HepG2 (cell line): ENCODE results near the gene FAM89B. TPM values are rescaled to one million over a fixed set of nuclear protein-coding genes. Genes with fewer than 3 reads are reported as not detected.

Experiments used
- ADNP ChIP-seq: sonication (generic); formaldehyde crosslinking; IDR thresholded peaks from 2 replicates; pipeline ENCODE4 v1.4.0; 2020; ENCODE audit warnings: missing genetic modification reagents
- FOSL2 ChIP-seq: sonication (generic); formaldehyde crosslinking; IDR thresholded peaks from 2 replicates; pipeline ENCODE4 v1.4.0; 2020; ENCODE audit warnings: missing genetic modification reagents
- GATA4 ChIP-seq: sonication (generic); IDR thresholded peaks from 2 replicates; pipeline ENCODE4 v1.6.1; 2016; ENCODE audit warnings: antibody characterized with exemption, low read depth, borderline replicate concordance
- GATAD1 ChIP-seq: IDR thresholded peaks from 2 replicates; pipeline ENCODE4 v1.6.1; 2016; ENCODE audit warnings: missing genetic modification reagents, missing compliant biosample characterization
- HDAC2 ChIP-seq: sonication (generic); formaldehyde crosslinking; IDR thresholded peaks from 2 replicates; pipeline ENCODE4 v1.4.0; 2020; ENCODE audit warnings: missing genetic modification reagents
- HMG20A ChIP-seq: IDR thresholded peaks from 2 replicates; pipeline ENCODE4 v1.6.1; 2016; ENCODE audit warnings: borderline replicate concordance
- IRX3 ChIP-seq: sonication (generic); formaldehyde crosslinking; IDR thresholded peaks from 2 replicates; pipeline ENCODE4 v1.8.1; 2023; ENCODE audit warnings: mild to moderate bottlenecking, low read depth, missing genetic modification reagents, borderline replicate concordance
- KLF13 ChIP-seq: sonication (generic); formaldehyde crosslinking; IDR thresholded peaks from 2 replicates; pipeline ENCODE4 v1.4.0; 2020; ENCODE audit warnings: mild to moderate bottlenecking, missing genetic modification reagents
- MLLT10 ChIP-seq: sonication (generic); formaldehyde crosslinking; IDR thresholded peaks from 2 replicates; pipeline ENCODE4 v1.4.0; 2020; ENCODE audit warnings: missing genetic modification reagents
- TOPORS ChIP-seq: sonication (generic); formaldehyde crosslinking; IDR thresholded peaks from 2 replicates; pipeline ENCODE4 v1.8.0; 2023; ENCODE audit warnings: mild to moderate bottlenecking, missing genetic modification reagents
- ZMYM2 ChIP-seq: sonication (generic); formaldehyde crosslinking; IDR thresholded peaks from 2 replicates; pipeline ENCODE4 v1.8.0; 2022; ENCODE audit warnings: mild to moderate bottlenecking, missing genetic modification reagents
- ZNF160 ChIP-seq: sonication (generic); formaldehyde crosslinking; IDR thresholded peaks from 2 replicates; pipeline ENCODE4 v1.8.0; 2022; ENCODE audit warnings: mild to moderate bottlenecking, inconsistent platforms, missing genetic modification reagents
- ZNF383 ChIP-seq: sonication (generic); formaldehyde crosslinking; IDR thresholded peaks from 2 replicates; pipeline ENCODE4 v1.4.0; 2020; ENCODE audit warnings: missing genetic modification reagents, mild to moderate bottlenecking, borderline replicate concordance
- ZNF777 ChIP-seq: sonication (generic); formaldehyde crosslinking; IDR thresholded peaks from 2 replicates; pipeline ENCODE4 v1.4.0; 2020; ENCODE audit warnings: missing genetic modification reagents
- polyA plus RNA-seq, 8 experiments: library from polyadenylated mRNA; depleted of rRNA in 3 of 8; stranded (reverse) in 7 of 8; unstranded in 1 of 8; fragments of >200 nt; fragmentation: Illumina TruSeq in 4 of 8; extraction: Trizol in 4 of 8; gene quantifications; 2 replicates each; pipeline versions ENCODE4 v1.2.1 to v1.2.3, GENCODE V29; 2011 to 2016; ENCODE audit warnings: low read depth in 4 of 8, missing spikeins in 1 of 8, mixed read lengths in 1 of 8; ENCODE audit not compliant: insufficient read depth in 1 of 8
- total RNA-seq, 5 experiments: library from RNA; depleted of rRNA; stranded (reverse); fragments of >200 nt; fragmentation: Illumina TruSeq; extraction: Trizol; gene quantifications; 2 replicates each; pipeline ENCODE4 v1.2.3, GENCODE V29; 2016; ENCODE audit warnings: low read depth in 1 of 5
- TF ChIP-seq, protein P1 (sequence below): sonication (generic); formaldehyde crosslinking; IDR thresholded peaks from 2 replicates; pipeline ENCODE4 v1.8.0; 2022; ENCODE audit warnings: mild to moderate bottlenecking, missing genetic modification reagents; ENCODE audit not compliant: insufficient replicate concordance
- TF ChIP-seq, protein P2 (sequence below): sonication (generic); formaldehyde crosslinking; IDR thresholded peaks from 2 replicates; pipeline ENCODE4 v1.9.0; 2021; ENCODE audit warnings: mild to moderate bottlenecking, missing genetic modification reagents
- TF ChIP-seq, protein P3 (sequence below): IDR thresholded peaks from 2 replicates; pipeline ENCODE4 v1.6.1; 2016; ENCODE audit warnings: low read depth, control low read depth
- TF ChIP-seq, protein P4 (sequence below): sonication (generic); formaldehyde crosslinking; IDR thresholded peaks from 2 replicates; pipeline ENCODE4 v1.4.0; 2020; ENCODE audit warnings: low read depth, missing genetic modification reagents

FAM89B gene
- total and polyA plus RNA-seq, 2 of the 13 experiments (the other 11 are each of a cell fraction or from before 2014, with no cell fraction given): 5.7 to 8.0 TPM

DNA sequence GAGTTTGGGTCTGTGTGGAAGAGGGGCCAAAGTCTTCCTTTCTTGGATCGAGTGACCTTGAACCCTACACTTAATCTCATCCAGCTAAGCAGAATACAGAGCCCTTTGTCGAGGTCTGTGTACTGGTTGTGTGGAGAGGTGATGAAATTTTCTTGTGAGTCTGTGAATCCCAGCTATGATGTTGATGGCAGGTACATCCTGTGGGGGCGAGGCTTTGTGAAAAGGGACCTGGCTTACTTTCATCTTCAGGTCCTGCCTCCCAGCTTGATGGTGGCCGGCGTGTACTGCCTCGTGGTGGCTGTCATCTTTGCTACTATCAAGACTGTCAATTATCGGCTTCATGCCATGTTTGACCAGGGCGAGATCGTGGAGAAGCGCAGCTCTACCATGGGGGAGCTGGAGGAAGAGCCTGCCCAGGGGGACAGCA lies 44.2 kb downstream of the FAM89B start (continued):
- TF ChIP-seq, protein P1, sequence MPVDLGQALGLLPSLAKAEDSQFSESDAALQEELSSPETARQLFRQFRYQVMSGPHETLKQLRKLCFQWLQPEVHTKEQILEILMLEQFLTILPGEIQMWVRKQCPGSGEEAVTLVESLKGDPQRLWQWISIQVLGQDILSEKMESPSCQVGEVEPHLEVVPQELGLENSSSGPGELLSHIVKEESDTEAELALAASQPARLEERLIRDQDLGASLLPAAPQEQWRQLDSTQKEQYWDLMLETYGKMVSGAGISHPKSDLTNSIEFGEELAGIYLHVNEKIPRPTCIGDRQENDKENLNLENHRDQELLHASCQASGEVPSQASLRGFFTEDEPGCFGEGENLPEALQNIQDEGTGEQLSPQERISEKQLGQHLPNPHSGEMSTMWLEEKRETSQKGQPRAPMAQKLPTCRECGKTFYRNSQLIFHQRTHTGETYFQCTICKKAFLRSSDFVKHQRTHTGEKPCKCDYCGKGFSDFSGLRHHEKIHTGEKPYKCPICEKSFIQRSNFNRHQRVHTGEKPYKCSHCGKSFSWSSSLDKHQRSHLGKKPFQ: no peak
- no peak for TF ChIP-seq ZNF777
- no peak for TF ChIP-seq GATA4
- 0 out of 2 replicates have a peak, but pooled peaks have one; percentile 52 for TF ChIP-seq TOPORS
- 0 out of 2 replicates have a peak, but pooled peaks have one; percentile 14 for TF ChIP-seq HDAC2 (CRISPR knock-in tag)
- no peak for TF ChIP-seq ZMYM2 (CRISPR knock-in tag)
- TF ChIP-seq, protein P2, sequence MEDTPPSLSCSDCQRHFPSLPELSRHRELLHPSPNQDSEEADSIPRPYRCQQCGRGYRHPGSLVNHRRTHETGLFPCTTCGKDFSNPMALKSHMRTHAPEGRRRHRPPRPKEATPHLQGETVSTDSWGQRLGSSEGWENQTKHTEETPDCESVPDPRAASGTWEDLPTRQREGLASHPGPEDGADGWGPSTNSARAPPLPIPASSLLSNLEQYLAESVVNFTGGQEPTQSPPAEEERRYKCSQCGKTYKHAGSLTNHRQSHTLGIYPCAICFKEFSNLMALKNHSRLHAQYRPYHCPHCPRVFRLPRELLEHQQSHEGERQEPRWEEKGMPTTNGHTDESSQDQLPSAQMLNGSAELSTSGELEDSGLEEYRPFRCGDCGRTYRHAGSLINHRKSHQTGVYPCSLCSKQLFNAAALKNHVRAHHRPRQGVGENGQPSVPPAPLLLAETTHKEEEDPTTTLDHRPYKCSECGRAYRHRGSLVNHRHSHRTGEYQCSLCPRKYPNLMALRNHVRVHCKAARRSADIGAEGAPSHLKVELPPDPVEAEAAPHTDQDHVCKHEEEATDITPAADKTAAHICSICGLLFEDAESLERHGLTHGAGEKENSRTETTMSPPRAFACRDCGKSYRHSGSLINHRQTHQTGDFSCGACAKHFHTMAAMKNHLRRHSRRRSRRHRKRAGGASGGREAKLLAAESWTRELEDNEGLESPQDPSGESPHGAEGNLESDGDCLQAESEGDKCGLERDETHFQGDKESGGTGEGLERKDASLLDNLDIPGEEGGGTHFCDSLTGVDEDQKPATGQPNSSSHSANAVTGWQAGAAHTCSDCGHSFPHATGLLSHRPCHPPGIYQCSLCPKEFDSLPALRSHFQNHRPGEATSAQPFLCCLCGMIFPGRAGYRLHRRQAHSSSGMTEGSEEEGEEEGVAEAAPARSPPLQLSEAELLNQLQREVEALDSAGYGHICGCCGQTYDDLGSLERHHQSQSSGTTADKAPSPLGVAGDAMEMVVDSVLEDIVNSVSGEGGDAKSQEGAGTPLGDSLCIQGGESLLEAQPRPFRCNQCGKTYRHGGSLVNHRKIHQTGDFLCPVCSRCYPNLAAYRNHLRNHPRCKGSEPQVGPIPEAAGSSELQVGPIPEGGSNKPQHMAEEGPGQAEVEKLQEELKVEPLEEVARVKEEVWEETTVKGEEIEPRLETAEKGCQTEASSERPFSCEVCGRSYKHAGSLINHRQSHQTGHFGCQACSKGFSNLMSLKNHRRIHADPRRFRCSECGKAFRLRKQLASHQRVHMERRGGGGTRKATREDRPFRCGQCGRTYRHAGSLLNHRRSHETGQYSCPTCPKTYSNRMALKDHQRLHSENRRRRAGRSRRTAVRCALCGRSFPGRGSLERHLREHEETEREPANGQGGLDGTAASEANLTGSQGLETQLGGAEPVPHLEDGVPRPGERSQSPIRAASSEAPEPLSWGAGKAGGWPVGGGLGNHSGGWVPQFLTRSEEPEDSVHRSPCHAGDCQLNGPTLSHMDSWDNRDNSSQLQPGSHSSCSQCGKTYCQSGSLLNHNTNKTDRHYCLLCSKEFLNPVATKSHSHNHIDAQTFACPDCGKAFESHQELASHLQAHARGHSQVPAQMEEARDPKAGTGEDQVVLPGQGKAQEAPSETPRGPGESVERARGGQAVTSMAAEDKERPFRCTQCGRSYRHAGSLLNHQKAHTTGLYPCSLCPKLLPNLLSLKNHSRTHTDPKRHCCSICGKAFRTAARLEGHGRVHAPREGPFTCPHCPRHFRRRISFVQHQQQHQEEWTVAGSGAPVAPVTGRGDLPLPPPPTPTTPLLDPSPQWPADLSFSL (CRISPR knock-in tag): no peak
- no peak for TF ChIP-seq ZNF160 (CRISPR knock-in tag)
- TF ChIP-seq FOSL2: 0 out of 2 replicates have a peak, but pooled peaks have one; percentile 29
- TF ChIP-seq GATAD1 (CRISPR knock-in tag): no peak; the same call in none of the 2 replicates
- TF ChIP-seq ADNP: no peak
- TF ChIP-seq, protein P3, sequence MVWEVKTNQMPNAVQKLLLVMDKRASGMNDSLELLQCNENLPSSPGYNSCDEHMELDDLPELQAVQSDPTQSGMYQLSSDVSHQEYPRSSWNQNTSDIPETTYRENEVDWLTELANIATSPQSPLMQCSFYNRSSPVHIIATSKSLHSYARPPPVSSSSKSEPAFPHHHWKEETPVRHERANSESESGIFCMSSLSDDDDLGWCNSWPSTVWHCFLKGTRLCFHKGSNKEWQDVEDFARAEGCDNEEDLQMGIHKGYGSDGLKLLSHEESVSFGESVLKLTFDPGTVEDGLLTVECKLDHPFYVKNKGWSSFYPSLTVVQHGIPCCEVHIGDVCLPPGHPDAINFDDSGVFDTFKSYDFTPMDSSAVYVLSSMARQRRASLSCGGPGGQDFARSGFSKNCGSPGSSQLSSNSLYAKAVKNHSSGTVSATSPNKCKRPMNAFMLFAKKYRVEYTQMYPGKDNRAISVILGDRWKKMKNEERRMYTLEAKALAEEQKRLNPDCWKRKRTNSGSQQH (CRISPR knock-in tag): no peak
- TF ChIP-seq ZNF383 (CRISPR knock-in tag): no peak
- TF ChIP-seq MLLT10 (CRISPR knock-in tag): no peak
- TF ChIP-seq HMG20A (CRISPR knock-in tag): peak; percentile 17; the same call in 1 of the 2 replicates
- TF ChIP-seq, protein P4, sequence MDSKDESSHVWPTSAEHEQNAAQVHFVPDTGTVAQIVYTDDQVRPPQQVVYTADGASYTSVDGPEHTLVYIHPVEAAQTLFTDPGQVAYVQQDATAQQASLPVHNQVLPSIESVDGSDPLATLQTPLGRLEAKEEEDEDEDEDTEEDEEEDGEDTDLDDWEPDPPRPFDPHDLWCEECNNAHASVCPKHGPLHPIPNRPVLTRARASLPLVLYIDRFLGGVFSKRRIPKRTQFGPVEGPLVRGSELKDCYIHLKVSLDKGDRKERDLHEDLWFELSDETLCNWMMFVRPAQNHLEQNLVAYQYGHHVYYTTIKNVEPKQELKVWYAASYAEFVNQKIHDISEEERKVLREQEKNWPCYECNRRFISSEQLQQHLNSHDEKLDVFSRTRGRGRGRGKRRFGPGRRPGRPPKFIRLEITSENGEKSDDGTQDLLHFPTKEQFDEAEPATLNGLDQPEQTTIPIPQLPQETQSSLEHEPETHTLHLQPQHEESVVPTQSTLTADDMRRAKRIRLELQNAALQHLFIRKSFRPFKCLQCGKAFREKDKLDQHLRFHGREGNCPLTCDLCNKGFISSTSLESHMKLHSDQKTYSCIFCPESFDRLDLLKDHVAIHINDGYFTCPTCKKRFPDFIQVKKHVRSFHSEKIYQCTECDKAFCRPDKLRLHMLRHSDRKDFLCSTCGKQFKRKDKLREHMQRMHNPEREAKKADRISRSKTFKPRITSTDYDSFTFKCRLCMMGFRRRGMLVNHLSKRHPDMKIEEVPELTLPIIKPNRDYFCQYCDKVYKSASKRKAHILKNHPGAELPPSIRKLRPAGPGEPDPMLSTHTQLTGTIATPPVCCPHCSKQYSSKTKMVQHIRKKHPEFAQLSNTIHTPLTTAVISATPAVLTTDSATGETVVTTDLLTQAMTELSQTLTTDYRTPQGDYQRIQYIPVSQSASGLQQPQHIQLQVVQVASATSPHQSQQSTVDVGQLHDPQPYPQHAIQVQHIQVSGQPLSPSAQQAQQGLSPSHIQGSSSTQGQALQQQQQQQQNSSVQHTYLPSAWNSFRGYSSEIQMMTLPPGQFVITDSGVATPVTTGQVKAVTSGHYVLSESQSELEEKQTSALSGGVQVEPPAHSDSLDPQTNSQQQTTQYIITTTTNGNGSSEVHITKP (CRISPR knock-in tag): peak; percentile 9; the same call in 1 of the 2 replicates
- no peak for TF ChIP-seq KLF13 (CRISPR knock-in tag)
- no peak for TF ChIP-seq IRX3 (CRISPR knock-in tag)
